K562 (cell line): ENCODE results near the gene ARL13B. TPM values are rescaled to one million over a fixed set of nuclear protein-coding genes. Genes with fewer than 3 reads are reported as not detected.

Experiments
- ATAC-seq: fragments of 200-7000 bp; cut with Tn5 transposase; 3 replicates; pipeline ENCODE4 v1.9.1; 2020; ENCODE audit warnings: moderate library complexity
- BruUV-seq: library from RNA; stranded (reverse); fragments of 400-500 nt; replicated peaks from 2 replicates; lab custom pipeline; 2021; lab: Mats Ljungman, UMichigan
- CTCF ChIA-PET: fragments of 300-600 bp; formaldehyde crosslinking; extraction: SDS; loops from one replicate; lab custom pipeline; 2021; ENCODE audit warnings: low intra/inter-chr PET ratio; lab: Yijun Ruan, JAX
- POLR2A ChIA-PET: fragments of 300-600, 350-650 bp; sonication (Branson Sonifier 250); formaldehyde crosslinking; extraction: SDS; loops from one replicate; lab custom pipeline; 2021; ENCODE audit warnings: antibody characterized with exemption, inconsistent platforms; lab: Yijun Ruan, JAX
- DNase-seq, 4 experiments: peaks; one replicate each; pipeline versions ENCODE4 v3.0.0 to v3.0.0-alpha.2; 2011 to 2018; ENCODE audit warnings: low spot score in 3 of 4, mixed read lengths in 3 of 4; ENCODE audit errors: extremely low read depth in 1 of 4
- FAIRE-seq: peaks from 2 replicates; lab custom pipeline; 2011; peaks lifted over from hg19 to GRCh38; lab: Jason Lieb, UNC
- H2AFZ ChIP-seq: 2 replicates; pipeline ENCODE4 v1.6.0; 2011; ENCODE audit warnings: low read depth, low read length, control low read depth, inconsistent platforms
- H3K27ac ChIP-seq: fragments of 200-600 bp; 3 replicates; pipeline ENCODE4 v1.8.0; 2011; ENCODE audit warnings: low read depth, mild to moderate bottlenecking, control low read depth, inconsistent platforms, low read length, moderate library complexity, mixed read lengths; ENCODE audit errors: extremely low read depth
- H3K27me3 ChIP-seq, 2 experiments: fragments of 300-600 bp in 1 of 2; 2 replicates in 1 of 2; 3 replicates in 1 of 2; pipeline versions ENCODE4 v1.6.0 to v1.8.0; 2011; ENCODE audit warnings: inconsistent platforms in 2 of 2, low read length in 2 of 2, mild to moderate bottlenecking in 1 of 2, mixed read lengths in 1 of 2, moderate library complexity in 1 of 2; ENCODE audit not compliant: control insufficient read depth in 2 of 2, insufficient read depth in 2 of 2
- H3K36me3 ChIP-seq: fragments of 300-600 bp; 3 replicates; pipeline ENCODE4 v1.8.0; 2011; ENCODE audit warnings: mild to moderate bottlenecking, low read length, inconsistent platforms; ENCODE audit not compliant: control insufficient read depth, insufficient read depth
- H3K4me1 ChIP-seq, 2 experiments: fragments of 200-600 bp in 1 of 2; replicated peaks in 1 of 2; 2 replicates in 1 of 2; 3 replicates in 1 of 2; pipeline versions ENCODE4 v1.5.1 to v1.8.0; 2011; ENCODE audit warnings: inconsistent platforms in 2 of 2, low read length in 2 of 2, mild to moderate bottlenecking in 1 of 2, mixed read lengths in 1 of 2, moderate library complexity in 1 of 2; ENCODE audit not compliant: control insufficient read depth in 2 of 2, insufficient read depth in 2 of 2
- H3K4me2 ChIP-seq: 2 replicates; pipeline ENCODE4 v1.6.1; 2011; ENCODE audit warnings: low read length, control low read depth, inconsistent platforms, mixed read lengths; ENCODE audit not compliant: insufficient read depth
- H3K4me3 ChIP-seq: fragments of 200-600 bp; sonication (generic), shearing (Covaris generic); 2 replicates; pipeline ENCODE4 v1.5.1; 2016; ENCODE audit warnings: control low read depth, inconsistent platforms
- H3K79me2 ChIP-seq: fragments of 200-600 bp; 3 replicates; pipeline ENCODE4 v1.8.0; 2011; ENCODE audit warnings: low read length, inconsistent platforms; ENCODE audit not compliant: control insufficient read depth, insufficient read depth
- H3K9ac ChIP-seq, 2 experiments: 2 replicates each; pipeline versions ENCODE4 v1.6.0 to v1.6.1; 2011; ENCODE audit warnings: low read depth in 2 of 2, low read length in 2 of 2, control low read depth in 1 of 2, inconsistent platforms in 1 of 2, mild to moderate bottlenecking in 1 of 2, mixed read lengths in 1 of 2; ENCODE audit not compliant: insufficient read depth in 1 of 2
- H3K9me1 ChIP-seq: one replicate; pipeline ENCODE4 v1.6.0; 2011; ENCODE audit warnings: inconsistent platforms, mild to moderate bottlenecking, low read length, moderate library complexity; ENCODE audit not compliant: control insufficient read depth, insufficient read depth
- H3K9me3 ChIP-seq: replicated peaks from 2 replicates; pipeline ENCODE4 v1.5.1; 2011; ENCODE audit warnings: low read depth, low read length, inconsistent platforms; ENCODE audit not compliant: control insufficient read depth, insufficient read depth
- H4K20me1 ChIP-seq: replicated peaks from 2 replicates; pipeline ENCODE4 v1.6.1; 2011; ENCODE audit warnings: low read length, inconsistent platforms, mixed read lengths; ENCODE audit not compliant: control insufficient read depth, insufficient read depth
- DDX20 ChIP-seq: fragments of 450-650 bp; IDR thresholded peaks from 2 replicates; pipeline ENCODE4 v1.6.1; 2016; ENCODE audit warnings: missing genetic modification characterization, low read depth, mild to moderate bottlenecking, missing compliant biosample characterization, moderate library complexity
- ETV5 ChIP-seq: sonication (generic); formaldehyde crosslinking; IDR thresholded peaks from 2 replicates; pipeline ENCODE4 v1.4.0; 2020; ENCODE audit warnings: low read depth, mild to moderate bottlenecking, missing genetic modification reagents
- HDAC2 ChIP-seq: fragments of 450-650 bp; IDR thresholded peaks from 2 replicates; pipeline ENCODE4 v1.6.1; 2016; ENCODE audit warnings: mild to moderate bottlenecking
- HIVEP1 ChIP-seq: fragments of 250-450 bp; sonication (Bioruptor Pico); IDR thresholded peaks from 2 replicates; pipeline ENCODE4 v1.4.0; 2020; ENCODE audit warnings: mild to moderate bottlenecking
- HSF4 ChIP-seq: fragments of 250-450 bp; sonication (Bioruptor Pico); IDR thresholded peaks from 2 replicates; pipeline ENCODE4 v2.1.2; 2022; ENCODE audit warnings: mild to moderate bottlenecking, moderate library complexity, borderline replicate concordance
- MCM5 ChIP-seq: fragments of 450-650 bp; IDR thresholded peaks from 2 replicates; pipeline ENCODE4 v1.6.1; 2016; ENCODE audit warnings: low read depth
- MITF ChIP-seq: IDR thresholded peaks from 2 replicates; pipeline ENCODE4 v1.6.1; 2014; ENCODE audit warnings: antibody characterized with exemption
- MLX ChIP-seq, 2 experiments: fragments of 450-650 bp in 1 of 2; sonication (generic) in 1 of 2; formaldehyde crosslinking; conservative IDR thresholded peaks; 2 replicates each; pipeline versions ENCODE4 v1.4.0 to v1.8.1; 2020 to 2022; ENCODE audit warnings: mild to moderate bottlenecking in 1 of 2, missing genetic modification reagents in 1 of 2
- RFX5 ChIP-seq: IDR thresholded peaks from 2 replicates; pipeline ENCODE4 v1.6.1; 2011; ENCODE audit warnings: low read depth, mild to moderate bottlenecking, improper control_type of control experiment, low read length
- ZC3H8 ChIP-seq: fragments of 450-650 bp; IDR thresholded peaks from 2 replicates; pipeline ENCODE4 v1.6.1; 2017
- ZFX ChIP-seq: sonication (generic); formaldehyde crosslinking; IDR thresholded peaks from 2 replicates; pipeline ENCODE4 v1.8.0; 2022; ENCODE audit warnings: mild to moderate bottlenecking, missing genetic modification reagents, moderate library complexity
- ZNF436 ChIP-seq: fragments of 250-450, 450-650 bp; sonication (Bioruptor Pico); formaldehyde crosslinking; IDR thresholded peaks from 2 replicates; pipeline ENCODE4 v1.7.0; 2020; ENCODE audit warnings: mild to moderate bottlenecking
- ZNF76 ChIP-seq: fragments of 250-450 bp; sonication (Bioruptor Pico); IDR thresholded peaks from 2 replicates; pipeline ENCODE4 v1.4.0; 2020; ENCODE audit warnings: mild to moderate bottlenecking, moderate library complexity, borderline replicate concordance
- WGBS: fragments of 100-300 bp; shearing (Covaris generic); methylation state at CpG from one replicate; pipeline ENCODE4 v1.1.6; 2016; ENCODE audit warnings: low coverage, mixed read lengths; ENCODE audit not compliant: insufficient coverage; ENCODE audit errors: missing lambda C conversion rate; 5-methylcytosine and 5-hydroxymethylcytosine counted together
- in situ Hi-C: fragments of 300-500 bp; cut with MboI; formaldehyde crosslinking; loops from 4 replicates; pipeline ENCODE4 v1.15.0; 2018; ENCODE audit warnings: inconsistent platforms, mixed read lengths
- intact Hi-C: fragments of 100-400 bp; cut with micrococcal nuclease; formaldehyde crosslinking; loops from 2 replicates; pipeline ENCODE4 v1.14.2; 2022
- polyA plus RNA-seq, 8 experiments: library from polyadenylated mRNA; depleted of rRNA in 4 of 8; stranded (reverse) in 5 of 8; unstranded in 3 of 8; fragments of >200 nt; fragmentation: Nextera tagmentation in 2 of 8; fragmentation: Illumina TruSeq in 1 of 8; extraction: Ambion mirVana in 2 of 8; extraction: Trizol in 1 of 8; gene quantifications; 2 replicates each; pipeline versions ENCODE4 v1.2.1 to v1.2.3, GENCODE V29; 2011 to 2014; ENCODE audit warnings: inconsistent platforms in 1 of 8, missing spikeins in 1 of 8
- total RNA-seq, 7 experiments: library from RNA; depleted of rRNA in 6 of 7; stranded (reverse); fragments of >200 nt in 6 of 7; fragmentation: Illumina TruSeq in 2 of 7; extraction: Trizol in 2 of 7; gene quantifications; 2 replicates each; pipeline versions ENCODE4 v1.2.1 to v1.2.3, GENCODE V29; 2011 to 2021; ENCODE audit warnings: low replicate concordance in 1 of 7
- TF ChIP-seq, protein P1 (sequence below): fragments of 250-450 bp; sonication (Bioruptor Pico); IDR thresholded peaks from 2 replicates; pipeline ENCODE4 v1.5.0; 2021

The ARL13B gene
- total and polyA plus RNA-seq, 9 of the 15 experiments (the other 6 are each of a cell fraction or from before 2014, with no cell fraction given), result 4.1 to 16.9 (median 12.2) TPM

- in situ Hi-C loops, result no loop called here
- H3K9me1 ChIP-seq, result no peaks in the 10 kb centered on the region
- CTCF ChIA-PET, result no interaction called here
Measured at GRCh38 chr3:94026623-94027022, 46.7 kb downstream of the ARL13B start.

More at GRCh38 chr3:94026623-94027022, 46.7 kb downstream of the ARL13B start:
- ATAC-seq (no peak), DNase-seq (no peak), FAIRE-seq (no peak)
- no peak overlapping the region for H2AFZ ChIP-seq
- H3K4me2 ChIP-seq, result no peak overlapping the region
- H3K9me3 ChIP-seq, result no peaks in the 10 kb centered on the region
- POLR2A ChIA-PET, result interaction anchor here (1.2 kb wide), 1 partner anchor 11 kb away, joined by 4 read pairs; no protein-coding TSS in a partner anchor
- BruUV-seq, result no TSS peak
- H3K4me3 ChIP-seq, result no peak overlapping the region
- WGBS, result 86% methylated on average over 2 of the region's 2 CpGs
- no peak overlapping the region for H3K9ac ChIP-seq
- H3K36me3 ChIP-seq, result peaks cover 2% of the 10 kb centered on the region; the same call in 1 of the 3 replicates
- no peak overlapping the region for H3K27ac ChIP-seq
- H3K79me2 ChIP-seq, result no peaks in the 10 kb centered on the region
- no peaks in the 10 kb centered on the region for H3K4me1 ChIP-seq
- no peaks in the 10 kb centered on the region for H4K20me1 ChIP-seq
- intact Hi-C loops, result no loop called here
- no peak for TF ChIP-seq ZNF76
- TF ChIP-seq, protein P1, sequence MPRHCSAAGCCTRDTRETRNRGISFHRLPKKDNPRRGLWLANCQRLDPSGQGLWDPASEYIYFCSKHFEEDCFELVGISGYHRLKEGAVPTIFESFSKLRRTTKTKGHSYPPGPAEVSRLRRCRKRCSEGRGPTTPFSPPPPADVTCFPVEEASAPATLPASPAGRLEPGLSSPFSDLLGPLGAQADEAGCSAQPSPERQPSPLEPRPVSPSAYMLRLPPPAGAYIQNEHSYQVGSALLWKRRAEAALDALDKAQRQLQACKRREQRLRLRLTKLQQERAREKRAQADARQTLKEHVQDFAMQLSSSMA, result no peak
- TF ChIP-seq ZC3H8, result no peak
- TF ChIP-seq ZNF436 (CRISPR knock-in tag), result no peak
- TF ChIP-seq HDAC2, result no peak
- TF ChIP-seq MITF, result no peak
- TF ChIP-seq MCM5, result no peak
- TF ChIP-seq HSF4 (CRISPR knock-in tag), result no peak
- TF ChIP-seq DDX20, result no peak
- no peak for TF ChIP-seq ZFX (CRISPR knock-in tag)
- no peak for TF ChIP-seq MLX (CRISPR knock-in tag; conservative IDR thresholded peaks at IDR 0.05)
- TF ChIP-seq ETV5 (CRISPR knock-in tag), result no peak
- TF ChIP-seq RFX5, result no peak
- no peak for TF ChIP-seq HIVEP1
- TF ChIP-seq, all 486 proteins: peak for 0
- H3K27me3 ChIP-seq, result no peaks in the 10 kb centered on the region
